Dermis blood vessel endothelial cell (primary cell): ENCODE results near the gene SLC1A6. TPM values are rescaled to one million over a fixed set of nuclear protein-coding genes. Genes with fewer than 3 reads are reported as not detected.
"Not testable (repeated sequence)": the region's sequence is repeated elsewhere in the genome, so short reads cannot be mapped to it uniquely, and the experiment has no call there.

ENCODE experiments used
- DNase-seq: peaks from one replicate; pipeline ENCODE4 v3.0.0; 2010
- total RNA-seq: library from RNA; depleted of rRNA; stranded (reverse); fragments of >200 nt; gene quantifications from 2 replicates; pipeline ENCODE4 v1.2.3, GENCODE V29; 2014

The SLC1A6 gene
- not detected in 2 replicates for total RNA-seq

GRCh38 chr19:14979476-14980255, at the start of gene SLC1A6:
TSS of gene SLC1A6 (minus strand) at chr19:14979864. CDS start at chr19:14972910, 6,954 bp downstream.
- no peak for DNase-seq

- DNase-seq, result no peak
These were observed 48.8 kb upstream of the SLC1A6 start for GRCh38 chr19:15028490-15028889.

- DNase-seq, result peak; percentile 5
These were observed 45.6 kb upstream of the SLC1A6 start for GRCh38 chr19:15025217-15025616.

- DNase-seq, result no peak
These were observed 43.1 kb upstream of the SLC1A6 start for GRCh38 chr19:15022752-15023151.

- no peak for DNase-seq
These were observed 41.8 kb upstream of the SLC1A6 start for GRCh38 chr19:15021286-15022007.

- not testable (repeated sequence) for DNase-seq
These were observed 39.2 kb upstream of the SLC1A6 start for GRCh38 chr19:15018836-15019235.

GRCh38 chr19:15015946-15016542, 36.4 kb upstream of the SLC1A6 start:
- DNase-seq, result peak; percentile 46

GRCh38 chr19:15014579-15014978, 34.9 kb upstream of the SLC1A6 start:
- no peak for DNase-seq

GRCh38 chr19:15010501-15011300, 31.0 kb upstream of the SLC1A6 start:
- DNase-seq, result no peak

- no peak for DNase-seq
These were observed 28.6 kb upstream of the SLC1A6 start for GRCh38 chr19:15008308-15008707.

GRCh38 chr19:14997981-14998380, 18.3 kb upstream of the SLC1A6 start:
- no peak for DNase-seq

- no peak for DNase-seq
These were observed 13.1 kb upstream of the SLC1A6 start for GRCh38 chr19:14992780-14993179.

- DNase-seq, result no peak
These were observed 5.5 kb upstream of the SLC1A6 start for GRCh38 chr19:14985133-14985532.

GRCh38 chr19:14978161-14978776, 1.4 kb downstream of the SLC1A6 start:
- DNase-seq, result no peak

- no peak for DNase-seq
These were observed 2.5 kb downstream of the SLC1A6 start for GRCh38 chr19:14977128-14977527.

GRCh38 chr19:14974488-14974887, 5.2 kb downstream of the SLC1A6 start:
- DNase-seq, result no peak

- DNase-seq, result no peak
These were observed 7.0 kb downstream of the SLC1A6 start for GRCh38 chr19:14972676-14973075.

- no peak for DNase-seq
These were observed 8.2 kb downstream of the SLC1A6 start for GRCh38 chr19:14971474-14971873.

- DNase-seq, result no peak
These were observed 11.4 kb downstream of the SLC1A6 start for GRCh38 chr19:14968247-14968646.

GRCh38 chr19:14961956-14962685, 17.5 kb downstream of the SLC1A6 start:
- DNase-seq, result no peak

- DNase-seq, result no peak
These were observed 20.4 kb downstream of the SLC1A6 start for GRCh38 chr19:14959263-14959662.

GRCh38 chr19:14957464-14957863, 22.2 kb downstream of the SLC1A6 start:
- DNase-seq, result no peak
